SU-DHL-6 (cell line): ENCODE results near the gene RAB31.
"Not testable (repeated sequence)": the region's sequence is repeated elsewhere in the genome, so short reads cannot be mapped to it uniquely, and the experiment has no call there.

Experiments
- H2AFZ ChIP-seq: fragments of 200-600 bp; sonication (generic); 2 replicates; pipeline ENCODE4 v1.6.1; 2014; ENCODE audit warnings: low read depth, mild to moderate bottlenecking, moderate library complexity, mixed read lengths, antibody characterized with exemption, low read length; ENCODE audit not compliant: severe bottlenecking
- H3F3A ChIP-seq: fragments of 200-600 bp; shearing (Covaris generic); 2 replicates; pipeline ENCODE4 v1.6.0; 2016; ENCODE audit warnings: antibody characterized with exemption, mild to moderate bottlenecking; ENCODE audit not compliant: insufficient read depth
- H3K27ac ChIP-seq: fragments of 200-600 bp; sonication (generic); 2 replicates; pipeline ENCODE4 v1.5.1; 2016; ENCODE audit warnings: low read depth, mild to moderate bottlenecking, low read length, moderate library complexity, mixed read lengths
- H3K27me3 ChIP-seq: fragments of 200-600 bp; sonication (generic), shearing (Covaris generic); 2 replicates; pipeline ENCODE4 v1.6.0; 2014; ENCODE audit warnings: mild to moderate bottlenecking, low read length
- H3K36me3 ChIP-seq: fragments of 200-600 bp; sonication (generic); 2 replicates; pipeline ENCODE4 v1.6.1; 2014; ENCODE audit warnings: mild to moderate bottlenecking, low read length, mixed read lengths
- H3K4me2 ChIP-seq: fragments of 300-600, 200-600 bp; shearing (Covaris generic), sonication (generic); 2 replicates; pipeline ENCODE4 v1.6.0; 2014; ENCODE audit warnings: low read length, low read depth, mild to moderate bottlenecking; ENCODE audit not compliant: poor library complexity, severe bottlenecking
- H3K4me3 ChIP-seq: fragments of 200-600 bp; sonication (generic); 2 replicates; pipeline ENCODE4 v1.5.1; 2014; ENCODE audit warnings: antibody characterized with exemption, low read length, mild to moderate bottlenecking, mixed read lengths; ENCODE audit not compliant: insufficient read depth, poor library complexity, severe bottlenecking
- H3K79me2 ChIP-seq: fragments of 200-600 bp; sonication (generic); 2 replicates; pipeline ENCODE4 v1.6.1; 2014; ENCODE audit warnings: mild to moderate bottlenecking, low read length, moderate library complexity; ENCODE audit not compliant: insufficient read depth
- H3K9ac ChIP-seq: fragments of 200-600 bp; sonication (generic); 2 replicates; pipeline ENCODE4 v1.7.0; 2014; ENCODE audit warnings: mild to moderate bottlenecking, low read length
- H3K9me2 ChIP-seq: fragments of 200-600 bp; sonication (generic); replicated peaks from 2 replicates; pipeline ENCODE4 v1.6.1; 2014; ENCODE audit warnings: low read length; ENCODE audit not compliant: insufficient read depth
- H3K9me3 ChIP-seq: fragments of 200-600 bp; sonication (generic); 2 replicates; pipeline ENCODE4 v1.6.1; 2014; ENCODE audit warnings: low read length, mixed read lengths; ENCODE audit not compliant: insufficient read depth
- H4K20me1 ChIP-seq: fragments of 200-600 bp; sonication (generic); 2 replicates; pipeline ENCODE4 v1.6.1; 2014; ENCODE audit warnings: low read depth, mild to moderate bottlenecking, antibody characterized with exemption, low read length, moderate library complexity, mixed read lengths
- EZH2phosphoT487 ChIP-seq: fragments of 200-600 bp; sonication (generic), shearing (Covaris generic); conservative IDR thresholded peaks from 2 replicates; pipeline ENCODE4 v1.6.1; 2018; ENCODE audit warnings: mild to moderate bottlenecking, antibody characterized with exemption, low read length, moderate library complexity, mixed read lengths
- TF ChIP-seq, protein P1 (sequence below): fragments of 200-600 bp; sonication (generic); IDR thresholded peaks from one replicate; pipeline ENCODE4 v1.5.1; 2017; ENCODE audit warnings: antibody characterized with exemption, mild to moderate bottlenecking, low read length, moderate library complexity; ENCODE audit not compliant: insufficient read depth, poor library complexity, severe bottlenecking

Gene RAB31

DNA sequence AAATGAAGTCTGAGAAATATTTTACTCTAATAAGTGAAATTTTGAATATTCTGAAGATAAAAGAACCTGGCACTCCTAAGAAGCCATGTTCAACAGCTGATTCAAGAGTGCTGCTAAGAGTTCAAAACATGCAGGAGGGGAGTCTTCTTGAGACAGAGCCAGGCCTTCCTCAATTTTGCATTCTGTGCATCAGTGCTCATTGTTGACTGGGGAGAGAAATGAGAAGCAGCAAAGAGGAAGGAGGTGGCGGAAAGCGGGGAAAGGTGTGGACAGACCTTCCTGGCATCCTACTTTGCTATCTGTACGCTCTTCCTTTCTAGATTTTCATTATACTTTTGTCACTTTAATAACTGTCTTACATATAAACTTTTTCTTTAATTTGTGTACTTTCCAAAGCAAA is 148.0 kb downstream of the RAB31 start:
- TF ChIP-seq, protein P1, sequence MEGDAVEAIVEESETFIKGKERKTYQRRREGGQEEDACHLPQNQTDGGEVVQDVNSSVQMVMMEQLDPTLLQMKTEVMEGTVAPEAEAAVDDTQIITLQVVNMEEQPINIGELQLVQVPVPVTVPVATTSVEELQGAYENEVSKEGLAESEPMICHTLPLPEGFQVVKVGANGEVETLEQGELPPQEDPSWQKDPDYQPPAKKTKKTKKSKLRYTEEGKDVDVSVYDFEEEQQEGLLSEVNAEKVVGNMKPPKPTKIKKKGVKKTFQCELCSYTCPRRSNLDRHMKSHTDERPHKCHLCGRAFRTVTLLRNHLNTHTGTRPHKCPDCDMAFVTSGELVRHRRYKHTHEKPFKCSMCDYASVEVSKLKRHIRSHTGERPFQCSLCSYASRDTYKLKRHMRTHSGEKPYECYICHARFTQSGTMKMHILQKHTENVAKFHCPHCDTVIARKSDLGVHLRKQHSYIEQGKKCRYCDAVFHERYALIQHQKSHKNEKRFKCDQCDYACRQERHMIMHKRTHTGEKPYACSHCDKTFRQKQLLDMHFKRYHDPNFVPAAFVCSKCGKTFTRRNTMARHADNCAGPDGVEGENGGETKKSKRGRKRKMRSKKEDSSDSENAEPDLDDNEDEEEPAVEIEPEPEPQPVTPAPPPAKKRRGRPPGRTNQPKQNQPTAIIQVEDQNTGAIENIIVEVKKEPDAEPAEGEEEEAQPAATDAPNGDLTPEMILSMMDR = no peak
- no peak for TF ChIP-seq EZH2phosphoT487
- Histone ChIP-seq H3K9me2 (no peaks in the 10 kb centered on the region), H3F3A (no peaks in the 10 kb centered on the region), H3K9ac (no peak overlapping the region), H3K79me2 (no peaks in the 10 kb centered on the region), H2AFZ (no peak overlapping the region), H3K9me3 (no peaks in the 10 kb centered on the region), H3K36me3 (no peaks in the 10 kb centered on the region), H3K27me3 (no peaks in the 10 kb centered on the region), H3K27ac (no peak overlapping the region), H3K4me2 (no peak overlapping the region), H4K20me1 (no peaks in the 10 kb centered on the region), H3K4me3 (no peak overlapping the region)

DNA sequence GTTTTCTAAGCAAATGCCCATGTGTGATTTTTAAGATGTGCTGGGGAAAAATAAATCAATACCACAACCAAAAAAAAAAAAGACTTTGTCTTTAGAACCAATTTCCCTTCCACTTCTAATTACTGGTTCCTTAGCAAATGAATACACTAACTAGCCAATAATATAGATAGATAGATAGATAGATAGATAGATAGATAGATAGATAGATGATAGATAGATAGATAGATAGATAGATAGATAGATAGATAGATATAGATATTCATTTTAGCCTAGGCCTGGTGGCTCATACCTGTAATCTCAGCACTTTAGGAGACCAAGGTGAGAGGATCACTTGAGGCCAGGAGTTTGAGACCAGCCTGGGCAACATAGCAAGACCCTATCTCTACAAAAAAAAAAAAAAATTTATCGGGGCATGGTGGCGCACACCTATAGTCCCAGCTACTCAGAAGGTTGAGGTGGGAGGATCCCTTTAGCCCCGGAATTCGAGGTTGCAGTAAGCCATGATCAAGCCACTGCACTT is 149.4 kb downstream of the RAB31 start:
- H3K79me2 ChIP-seq, H3K9me2 ChIP-seq, H3K9me3 ChIP-seq, H2AFZ ChIP-seq, H3K4me2 ChIP-seq, H4K20me1 ChIP-seq, H3K27me3 ChIP-seq, H3K27ac ChIP-seq, H3F3A ChIP-seq, H3K9ac ChIP-seq, H3K4me3 ChIP-seq, H3K36me3 ChIP-seq: not testable (repeated sequence)

DNA sequence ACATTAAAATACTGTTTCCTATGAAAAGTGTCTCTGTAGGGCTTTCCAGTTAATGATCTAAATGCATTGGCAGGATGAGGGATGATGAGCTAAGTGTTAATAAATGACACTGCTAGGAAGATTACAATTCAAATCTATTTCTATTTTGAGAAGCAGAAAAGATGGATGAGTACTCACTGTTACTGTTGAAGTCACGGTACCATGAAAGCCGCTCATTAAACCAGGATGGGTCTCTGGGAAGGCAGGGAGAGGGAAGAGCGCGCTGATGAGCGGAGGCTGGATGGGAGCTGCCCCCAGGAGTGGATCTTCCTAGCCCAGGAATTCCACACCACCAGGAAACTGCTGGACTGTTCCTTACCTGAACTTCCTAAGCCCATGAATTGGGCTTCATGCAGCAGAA is 150.5 kb downstream of the RAB31 start:
- Histone ChIP-seq H3K27ac (no peak overlapping the region), H3K4me3 (no peak overlapping the region), H3K4me2 (no peak overlapping the region), H3K79me2 (no peaks in the 10 kb centered on the region), H3K27me3 (no peaks in the 10 kb centered on the region), H2AFZ (no peak overlapping the region), H3K9me3 (no peaks in the 10 kb centered on the region), H3F3A (no peaks in the 10 kb centered on the region), H3K9ac (no peak overlapping the region), H3K9me2 (no peaks in the 10 kb centered on the region), H3K36me3 (no peaks in the 10 kb centered on the region), H4K20me1 (no peaks in the 10 kb centered on the region)
- TF ChIP-seq, protein P1 = no peak
- no peak for TF ChIP-seq EZH2phosphoT487

- H3F3A ChIP-seq = no peaks in the 10 kb centered on the region
- no peak overlapping the region for H3K4me2 ChIP-seq
- no peaks in the 10 kb centered on the region for H3K79me2 ChIP-seq
- H3K27ac ChIP-seq = no peak overlapping the region
- no peak overlapping the region for H3K9ac ChIP-seq
- no peak overlapping the region for H2AFZ ChIP-seq
- H3K27me3 ChIP-seq = no peaks in the 10 kb centered on the region
- no peaks in the 10 kb centered on the region for H3K9me2 ChIP-seq
- no peaks in the 10 kb centered on the region for H4K20me1 ChIP-seq
- no peak overlapping the region for H3K4me3 ChIP-seq
- no peaks in the 10 kb centered on the region for H3K36me3 ChIP-seq
- no peaks in the 10 kb centered on the region for H3K9me3 ChIP-seq
- TF ChIP-seq, protein P1 = no peak
- no peak for TF ChIP-seq EZH2phosphoT487
Observed at GRCh38 chr18:9859232-9859631, 151.1 kb downstream of the RAB31 start.
